ENCODE results near the gene HDHD3. TPM values are rescaled to one million over a fixed set of nuclear protein-coding genes. Genes with fewer than 3 reads are reported as not detected.

The HDHD3 gene
- total RNA-seq, 1 donor, result 7.2 TPM

- H3K4me1 ChIP-seq (ENCODE audit: insufficient read depth, low read length), result no peaks in the 10 kb centered on the region
- DNase-seq (ENCODE audit: insufficient read length, low spot score, missing footprints), result peak; percentile 74
- H3K36me3 ChIP-seq (ENCODE audit: insufficient read depth, low read length), result no peaks in the 10 kb centered on the region
- no peak for TF ChIP-seq CTCF (IDR thresholded peaks at IDR 0.05; ENCODE audit: extremely low read depth, low read depth, low read length)
- no peaks in the 10 kb centered on the region for H3K79me2 ChIP-seq (ENCODE audit: insufficient read depth, low read length)
- no peak overlapping the region for H3K4me3 ChIP-seq (ENCODE audit: insufficient read depth, low read length)
- H3K9me3 ChIP-seq (ENCODE audit: low read depth, low read length), result no peaks in the 10 kb centered on the region
- no peak overlapping the region for H2AFZ ChIP-seq (ENCODE audit: low read length)
- peaks cover 60% of the 10 kb centered on the region for H3K27me3 ChIP-seq (ENCODE audit: insufficient read depth, low read length)
- H3K4me2 ChIP-seq (ENCODE audit: insufficient read depth, low read length), result no peak overlapping the region
- no peak overlapping the region for H3K27ac ChIP-seq (ENCODE audit: low read depth, low read length)
- no peaks in the 10 kb centered on the region for H4K20me1 ChIP-seq (ENCODE audit: insufficient read depth, low read length)
Observed at GRCh38 chr9:113352006-113352405, 24.8 kb downstream of the HDHD3 start.

- no peak for TF ChIP-seq CTCF (IDR thresholded peaks at IDR 0.05; ENCODE audit: extremely low read depth, low read depth, low read length)
Observed at GRCh38 chr9:113350937-113351336, 25.8 kb downstream of the HDHD3 start.

GRCh38 chr9:113350107-113350661 lies 26.6 kb downstream of the HDHD3 start:
- Histone ChIP-seq H3K4me2 (ENCODE audit: insufficient read depth, low read length) (peak overlapping the region; percentile 51), H4K20me1 (ENCODE audit: insufficient read depth, low read length) (no peaks in the 10 kb centered on the region), H3K27ac (ENCODE audit: low read depth, low read length) (no peak overlapping the region), H3K9me3 (ENCODE audit: low read depth, low read length) (no peaks in the 10 kb centered on the region), H3K4me3 (ENCODE audit: insufficient read depth, low read length) (peak overlapping the region; percentile 46), H3K36me3 (ENCODE audit: insufficient read depth, low read length) (no peaks in the 10 kb centered on the region), H3K27me3 (ENCODE audit: insufficient read depth, low read length) (peaks cover 56% of the 10 kb centered on the region), H3K79me2 (ENCODE audit: insufficient read depth, low read length) (no peaks in the 10 kb centered on the region), H3K4me1 (ENCODE audit: insufficient read depth, low read length) (no peaks in the 10 kb centered on the region), H2AFZ (ENCODE audit: low read length) (no peak overlapping the region)
- no peak for TF ChIP-seq CTCF (IDR thresholded peaks at IDR 0.05; ENCODE audit: extremely low read depth, low read depth, low read length)
- no peak for DNase-seq (ENCODE audit: insufficient read length, low spot score, missing footprints)

More at GRCh38 chr9:113350937-113351336, 25.8 kb downstream of the HDHD3 start:
- H3K4me2 ChIP-seq (ENCODE audit: insufficient read depth, low read length), result no peak overlapping the region
- H3K27ac ChIP-seq (ENCODE audit: low read depth, low read length), result no peak overlapping the region
- peaks cover 60% of the 10 kb centered on the region for H3K27me3 ChIP-seq (ENCODE audit: insufficient read depth, low read length)
- no peaks in the 10 kb centered on the region for H3K4me1 ChIP-seq (ENCODE audit: insufficient read depth, low read length)
- no peak overlapping the region for H3K4me3 ChIP-seq (ENCODE audit: insufficient read depth, low read length)
- no peaks in the 10 kb centered on the region for H4K20me1 ChIP-seq (ENCODE audit: insufficient read depth, low read length)
- no peak for DNase-seq (ENCODE audit: insufficient read length, low spot score, missing footprints)
- no peak overlapping the region for H2AFZ ChIP-seq (ENCODE audit: low read length)
- no peaks in the 10 kb centered on the region for H3K9me3 ChIP-seq (ENCODE audit: low read depth, low read length)
- no peaks in the 10 kb centered on the region for H3K79me2 ChIP-seq (ENCODE audit: insufficient read depth, low read length)
- no peaks in the 10 kb centered on the region for H3K36me3 ChIP-seq (ENCODE audit: insufficient read depth, low read length)

- Histone ChIP-seq H3K9me3 (ENCODE audit: low read depth, low read length) (no peaks in the 10 kb centered on the region), H2AFZ (ENCODE audit: low read length) (peak within 1 kb of the TSS; percentile 47), H3K4me2 (ENCODE audit: insufficient read depth, low read length) (peak within 1 kb of the TSS; percentile 51), H3K27ac (ENCODE audit: low read depth, low read length) (no peak within 1 kb of the TSS), H4K20me1 (ENCODE audit: insufficient read depth, low read length) (no peaks in the 10 kb centered on the region), H3K36me3 (ENCODE audit: insufficient read depth, low read length) (no peaks in the 10 kb centered on the region), H3K4me3 (ENCODE audit: insufficient read depth, low read length) (peak within 1 kb of the TSS; percentile 46), H3K4me1 (ENCODE audit: insufficient read depth, low read length) (no peaks in the 10 kb centered on the region), H3K79me2 (ENCODE audit: insufficient read depth, low read length) (no peaks in the 10 kb centered on the region), H3K27me3 (ENCODE audit: insufficient read depth, low read length) (peaks cover 50% of the 10 kb centered on the region)
- DNase-seq (ENCODE audit: insufficient read length, low spot score, missing footprints), result peak; percentile 79
- TF ChIP-seq CTCF (IDR thresholded peaks at IDR 0.05; ENCODE audit: extremely low read depth, low read depth, low read length), result no peak
Observed at GRCh38 chr9:113349445-113350094, 27.2 kb downstream of the HDHD3 start, which contains the start of gene BSPRY. BSPRY (plus strand) TSS chr9:113349541; CDS start chr9:113349580, 39 bp downstream.

Measured in osteoblast (primary cell).